HG03108 (cell line): Measurements from ENCODE around the gene ELL2.
"Not testable (repeated sequence)": the region's sequence is repeated elsewhere in the genome, so short reads cannot be mapped to it uniquely, and the experiment has no call there.

ENCODE experiments used
- ATAC-seq: cut with Tn5 transposase; IDR thresholded peaks from one replicate; pipeline ENCODE4 v1.9.1; 2021; ENCODE audit warnings: moderate library complexity; ENCODE audit not compliant: unreplicated experiment

Gene ELL2

DNA sequence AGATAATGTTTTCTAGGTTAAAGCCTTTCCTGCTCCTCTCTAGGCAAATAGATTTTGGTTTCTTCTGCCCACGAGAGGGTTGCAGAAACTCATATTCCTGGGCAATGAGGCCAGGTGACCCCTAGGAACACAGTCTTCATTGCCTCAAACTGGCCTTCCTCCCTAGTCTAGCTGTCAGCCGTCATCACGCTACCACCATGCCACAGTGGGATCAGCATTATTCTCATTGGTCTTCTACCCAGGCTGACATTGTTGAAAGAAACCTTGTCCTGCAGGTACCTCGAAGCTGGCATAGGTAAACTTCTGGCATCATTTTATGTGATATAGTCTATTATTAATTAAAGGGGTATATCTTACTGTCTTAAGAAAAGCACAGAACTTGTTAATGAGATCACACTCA lies 51.1 kb downstream of the ELL2 start:
- ATAC-seq, result no peak

DNA sequence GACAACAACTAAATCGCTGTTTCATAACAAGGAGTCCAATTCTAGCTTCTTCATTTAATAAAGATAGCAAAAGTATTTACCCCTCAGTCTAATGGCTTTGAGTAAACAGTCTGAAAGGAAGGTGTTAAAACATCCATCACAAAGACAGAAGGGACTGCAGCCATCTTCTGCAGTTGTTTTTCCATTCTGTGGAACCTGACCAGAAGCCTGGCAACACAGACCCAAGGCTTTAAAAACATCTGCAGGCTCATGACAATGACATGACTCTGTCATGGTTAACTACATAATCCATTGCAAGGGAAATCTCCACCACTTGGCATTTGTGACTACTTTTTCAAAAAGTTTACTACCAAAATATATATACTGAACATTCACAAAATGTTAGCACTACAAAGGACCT lies 51.9 kb downstream of the ELL2 start:
- ATAC-seq, result no peak

DNA sequence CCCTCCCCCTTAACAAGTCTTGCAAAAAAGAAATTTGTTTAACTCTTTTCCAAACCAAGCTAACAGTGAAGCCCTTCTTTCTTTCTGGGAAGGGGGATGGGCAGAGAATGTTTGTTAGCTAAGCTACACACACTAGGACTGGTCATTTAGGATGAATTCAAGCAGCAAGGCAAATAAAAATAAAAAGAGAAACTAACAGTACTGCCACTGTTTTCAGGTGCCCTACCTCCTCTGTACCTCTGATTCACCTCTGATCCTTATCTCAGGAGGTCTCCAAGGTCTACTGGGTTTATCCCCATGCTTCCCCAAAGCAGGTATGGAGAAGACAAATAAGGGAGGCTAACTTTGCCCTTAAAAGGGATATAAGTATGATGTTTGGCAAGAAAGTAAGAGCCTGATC lies 52.9 kb downstream of the ELL2 start:
- no peak for ATAC-seq

DNA sequence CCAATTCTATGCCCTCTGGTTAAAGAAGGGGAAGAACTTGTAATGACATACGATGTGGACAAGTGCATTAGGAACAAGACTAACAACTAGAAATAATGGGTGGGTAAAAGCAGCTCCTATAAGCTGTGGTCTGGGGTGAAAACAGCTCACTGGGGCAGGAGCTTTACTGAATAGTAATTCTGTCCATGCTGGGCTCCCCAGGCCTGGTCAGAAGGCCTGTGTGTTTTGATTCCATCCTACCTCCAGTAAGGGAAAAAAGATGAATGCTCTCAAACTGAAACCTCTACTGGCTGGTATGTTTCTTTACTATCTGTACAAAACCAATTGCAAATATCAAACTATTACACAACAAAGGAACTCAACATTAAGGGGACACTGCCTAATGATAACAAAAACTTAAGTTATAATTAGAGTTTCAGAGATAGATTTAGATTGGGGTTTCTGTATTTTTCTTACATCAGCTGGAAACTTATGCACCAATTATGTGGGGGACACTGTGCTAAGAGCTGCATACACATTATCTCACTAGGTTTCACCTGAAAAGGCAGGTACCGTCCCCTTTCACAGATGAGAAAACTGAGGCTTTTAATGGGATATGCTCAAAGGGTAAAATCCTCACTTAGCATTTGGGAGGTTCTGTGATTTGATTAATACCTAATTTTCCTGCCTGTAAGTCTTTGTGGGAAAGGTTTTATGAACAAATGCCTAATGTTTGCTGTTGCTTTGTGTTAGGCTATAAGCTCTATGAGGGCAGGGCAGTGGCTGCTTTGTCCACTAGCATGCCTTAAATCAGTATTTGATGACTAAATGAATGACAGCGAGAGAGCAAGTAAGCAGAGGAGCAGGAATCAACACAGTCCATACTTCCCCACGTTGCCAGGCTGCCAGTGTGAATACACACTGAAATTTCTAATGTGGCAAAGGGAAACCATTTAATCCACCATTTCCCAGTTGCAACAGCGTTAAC lies 53.6 kb downstream of the ELL2 start:
- no peak for ATAC-seq

DNA sequence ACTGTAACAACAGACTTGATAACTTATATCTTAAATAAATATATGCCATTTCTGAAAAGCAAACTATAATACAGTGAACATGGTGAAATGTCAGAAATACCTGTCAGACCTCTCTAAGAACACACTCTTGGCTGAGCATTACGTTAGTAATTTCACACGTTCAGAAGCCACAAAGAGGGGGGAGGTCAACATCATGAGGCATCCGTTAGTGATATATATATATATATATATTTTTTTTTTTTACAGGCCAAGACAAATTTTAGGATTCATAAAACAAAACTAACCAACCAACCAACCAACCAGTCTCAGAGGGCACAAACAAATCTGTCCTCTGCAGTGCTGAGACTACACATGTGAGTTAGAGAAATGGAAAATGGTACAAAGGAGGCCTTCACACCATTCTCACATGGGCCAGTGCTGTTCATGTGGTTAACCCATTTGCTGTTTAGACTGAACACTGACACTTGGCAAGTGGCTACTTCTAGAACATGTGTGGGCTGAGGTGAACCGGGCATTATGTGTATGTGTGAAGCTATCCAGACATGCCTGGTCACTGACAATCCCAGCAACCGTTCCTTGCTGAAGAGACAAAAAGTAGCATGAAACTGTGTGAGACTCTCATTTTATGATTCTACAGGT lies 54.5 kb downstream of the ELL2 start:
- ATAC-seq, result no peak

DNA sequence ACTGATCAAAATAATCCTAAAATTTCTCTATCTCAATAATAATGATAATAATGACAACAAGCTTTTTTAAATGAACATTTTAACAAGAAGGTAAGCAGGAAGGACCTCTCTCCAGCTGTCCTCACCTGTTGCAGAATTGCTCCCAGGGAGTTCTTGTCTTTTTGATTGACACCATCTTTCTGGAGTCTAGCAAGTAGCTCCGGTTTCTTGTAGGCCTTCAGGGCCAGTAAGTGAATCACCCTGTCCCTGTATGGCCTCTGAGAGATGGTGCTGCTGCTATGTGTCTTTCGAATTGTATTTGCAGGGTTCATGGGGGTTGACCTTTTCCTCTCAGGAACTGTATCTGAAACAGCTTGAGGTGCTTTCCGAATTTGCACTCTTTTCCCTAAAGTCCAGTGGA lies 55.3 kb downstream of the ELL2 start:
- ATAC-seq, result not testable (repeated sequence)

DNA sequence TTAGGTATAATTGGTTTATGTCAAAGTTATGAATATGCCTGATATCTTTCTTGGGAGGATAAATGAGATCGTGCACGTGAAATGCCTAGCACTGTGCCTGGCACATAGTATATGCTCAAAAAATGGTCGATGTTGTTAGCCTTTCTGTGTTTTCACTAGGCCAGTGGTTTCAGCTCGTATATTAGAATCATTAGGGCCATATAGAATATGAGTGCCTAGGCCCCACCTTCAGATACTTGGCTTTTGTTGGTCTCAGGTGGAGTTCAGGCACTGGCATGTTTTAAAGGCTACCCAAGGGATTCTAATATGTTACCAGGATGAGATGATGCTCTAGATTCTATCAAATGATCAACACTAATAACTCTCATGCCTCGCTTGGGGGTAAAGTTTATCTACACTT lies 56.8 kb downstream of the ELL2 start:
- no peak for ATAC-seq

DNA sequence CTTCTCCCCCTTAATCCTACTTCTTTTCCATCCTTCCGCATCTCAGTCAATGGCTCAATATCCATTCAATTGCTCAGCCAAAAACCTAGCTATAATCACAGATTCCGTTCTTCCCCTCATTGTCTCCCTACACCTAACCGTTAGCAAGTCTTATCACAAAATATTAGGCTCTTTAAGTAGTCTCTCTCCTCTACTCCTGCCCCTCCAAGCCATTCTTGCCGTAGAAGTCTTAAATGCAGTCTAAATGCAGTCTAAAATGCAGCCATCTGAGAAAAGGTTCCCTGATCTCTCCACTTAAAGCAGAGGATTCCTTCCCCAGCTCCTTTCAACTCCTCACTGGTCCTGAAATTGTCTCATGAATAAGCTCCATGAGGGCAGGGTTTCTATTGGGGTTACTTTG lies 57.8 kb downstream of the ELL2 start:
- ATAC-seq, result no peak

DNA sequence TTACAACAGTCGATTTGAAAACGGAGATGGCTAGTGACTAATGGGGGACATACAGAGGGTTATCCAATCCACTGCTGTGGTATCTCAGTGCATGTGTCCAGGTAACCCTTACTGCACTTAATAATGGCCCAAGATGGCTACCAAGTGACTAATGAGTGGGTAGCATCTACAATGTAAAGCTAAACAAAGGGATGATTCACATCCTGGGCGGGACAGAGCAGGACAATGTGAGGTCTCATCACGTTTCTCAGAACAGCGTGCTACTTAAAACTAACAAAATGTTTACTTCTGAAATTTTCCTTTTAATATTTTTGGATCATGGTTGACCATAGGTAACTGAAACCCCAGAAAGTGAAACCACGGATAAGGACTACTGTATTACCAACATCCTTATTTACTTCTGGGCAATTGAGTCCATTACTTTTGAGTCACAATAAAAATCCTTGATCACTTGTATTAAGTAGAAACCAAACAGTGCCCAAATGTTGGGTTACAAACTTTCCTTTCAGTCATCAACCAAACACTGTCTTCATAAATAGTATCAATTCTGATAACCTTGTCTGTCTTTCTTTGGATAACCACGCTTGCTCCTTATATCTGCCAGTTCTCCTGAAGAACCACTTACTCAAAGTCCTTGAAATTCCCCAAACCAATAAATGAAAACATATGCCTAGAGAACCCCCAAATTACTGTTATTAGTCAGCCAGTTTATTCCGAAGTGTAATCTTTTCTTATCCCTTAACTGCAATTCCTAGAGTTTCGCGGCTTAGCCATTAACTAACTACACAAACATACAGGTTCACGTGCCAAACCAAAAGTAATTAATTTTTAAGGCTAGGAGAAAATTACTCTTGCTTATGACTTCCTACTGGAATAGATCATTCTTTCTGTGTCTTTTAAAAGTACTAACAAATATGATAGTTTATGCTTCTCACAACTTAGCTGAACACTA lies 59.7 kb downstream of the ELL2 start:
- no peak for ATAC-seq

DNA sequence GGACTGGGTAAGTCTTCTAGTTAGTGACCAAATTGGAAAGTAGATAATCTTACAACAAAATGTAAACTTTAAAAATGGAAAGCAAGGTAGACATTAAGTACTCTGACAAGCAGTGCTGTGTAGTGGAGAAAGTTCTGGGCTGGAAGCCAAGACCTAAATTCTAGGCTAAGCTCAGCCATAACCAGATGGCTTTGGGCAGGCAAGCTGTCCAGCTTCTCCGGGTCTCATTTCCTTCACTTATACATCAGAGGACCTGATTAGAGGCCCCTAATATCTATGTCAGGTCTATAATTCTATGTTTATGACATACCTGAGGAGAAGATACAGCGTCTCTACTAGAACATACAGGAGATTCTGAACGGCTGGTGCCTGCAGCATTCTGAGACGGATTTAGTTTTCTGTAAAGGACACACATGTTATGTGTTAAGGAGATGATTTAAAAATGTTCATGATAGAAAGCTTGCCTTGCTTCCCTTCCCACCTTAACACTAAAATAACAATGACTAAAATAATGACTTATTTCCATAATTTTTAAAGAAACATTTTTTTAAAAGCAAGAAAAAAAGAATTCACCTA lies 61.2 kb downstream of the ELL2 start:
- ATAC-seq, result no peak

DNA sequence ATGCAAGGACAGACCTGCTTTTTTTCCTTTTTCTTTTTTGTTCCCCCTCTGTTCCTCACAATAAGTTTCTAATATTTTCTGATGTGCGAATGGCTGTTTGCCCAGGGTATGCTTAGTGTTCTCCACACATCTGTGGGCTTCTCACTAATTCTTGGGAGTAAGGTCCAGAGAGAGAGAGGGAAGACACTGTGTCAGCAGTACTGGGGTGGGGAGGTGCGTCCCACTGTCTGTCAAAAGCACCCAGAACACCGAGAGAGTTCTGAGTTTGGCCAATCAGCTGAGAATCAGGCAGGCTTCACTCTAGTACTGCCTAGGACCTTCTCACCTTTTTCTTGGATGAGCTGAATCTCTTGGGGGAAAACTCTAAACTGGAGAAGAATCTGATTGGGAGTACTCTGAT lies 61.8 kb downstream of the ELL2 start:
- ATAC-seq, result no peak

DNA sequence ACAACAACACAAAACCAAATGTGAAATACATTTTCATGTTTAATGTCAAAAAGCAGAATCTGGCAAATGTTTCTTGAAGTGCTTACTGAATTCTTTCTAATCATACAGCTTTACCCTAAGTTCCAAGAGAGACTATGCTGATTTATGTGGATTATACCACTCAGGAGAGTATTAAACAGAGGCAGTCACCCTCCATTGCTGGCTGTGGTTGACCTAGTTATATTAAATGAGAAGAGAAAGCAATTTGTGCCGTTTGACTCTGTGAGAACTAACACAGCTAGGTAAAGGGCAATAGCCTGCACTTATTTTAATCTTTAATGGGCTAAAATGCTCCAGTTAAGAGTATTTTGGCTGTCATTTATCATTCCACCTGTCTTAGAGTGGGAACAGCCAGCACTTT lies 62.6 kb downstream of the ELL2 start:
- no peak for ATAC-seq

DNA sequence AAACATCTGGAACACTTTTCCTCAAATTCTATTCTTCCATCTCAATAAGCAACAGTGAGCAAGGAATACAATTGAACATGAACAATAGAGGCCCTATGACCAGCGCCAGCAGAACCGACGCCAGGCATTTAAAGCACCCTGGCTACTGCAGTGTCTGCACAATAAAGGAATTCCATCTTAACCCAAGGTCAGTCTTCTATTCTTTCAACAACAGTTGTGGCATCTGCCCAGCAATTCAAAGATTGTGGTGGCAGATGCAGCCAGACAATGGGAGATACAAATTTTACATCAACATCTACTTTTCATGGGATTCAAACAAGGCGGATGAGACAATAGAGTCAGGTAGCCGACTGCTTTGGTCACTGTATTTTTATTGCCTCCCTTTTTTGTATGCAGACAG lies 65.9 kb downstream of the ELL2 start:
- no peak for ATAC-seq

DNA sequence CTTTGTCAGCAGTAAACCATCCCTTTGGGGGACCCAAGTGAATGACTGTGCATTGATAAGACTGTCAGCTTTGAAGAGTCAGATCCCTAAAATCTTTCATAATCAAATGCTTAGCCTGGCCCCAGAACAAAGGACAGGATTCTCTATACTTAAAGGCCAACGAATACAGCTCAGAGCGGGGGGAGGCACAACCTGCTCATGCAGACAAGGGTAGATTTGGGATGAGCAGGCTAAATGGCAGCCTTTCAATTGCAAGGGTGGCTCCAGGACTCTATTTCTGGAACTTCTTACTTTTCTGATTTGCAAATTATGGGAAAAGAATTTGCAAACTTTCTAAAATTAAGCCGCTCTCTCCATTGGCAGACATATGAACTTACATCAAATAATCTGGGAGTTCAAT lies 66.4 kb downstream of the ELL2 start:
- no peak for ATAC-seq

DNA sequence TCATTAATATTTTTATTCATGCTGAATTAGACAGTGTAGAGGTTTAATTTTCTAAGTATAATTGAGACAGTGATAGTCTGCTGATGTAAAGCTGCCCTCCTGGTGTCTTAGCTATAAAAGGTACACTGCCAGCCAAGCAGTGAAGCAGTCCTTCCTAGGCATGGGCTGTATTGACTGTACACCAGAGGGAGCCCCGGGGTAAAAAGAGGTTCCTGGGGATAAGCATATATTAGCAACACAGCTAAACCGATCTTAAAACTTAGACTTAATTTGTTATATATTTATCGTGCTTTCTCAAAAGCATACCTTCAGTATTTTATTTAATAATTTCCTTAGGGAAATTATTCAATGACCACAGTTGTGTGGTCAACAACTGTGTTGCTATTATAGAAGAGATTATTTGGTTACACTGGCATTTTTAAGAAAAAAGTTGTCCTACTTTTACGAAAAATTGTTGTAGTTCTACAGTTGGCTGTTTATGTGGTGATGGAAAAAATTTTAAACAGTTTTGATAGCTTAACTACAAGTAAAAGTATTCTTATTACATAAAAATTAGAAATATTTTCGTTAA lies 68.8 kb downstream of the ELL2 start:
- peak; percentile 63 for ATAC-seq

DNA sequence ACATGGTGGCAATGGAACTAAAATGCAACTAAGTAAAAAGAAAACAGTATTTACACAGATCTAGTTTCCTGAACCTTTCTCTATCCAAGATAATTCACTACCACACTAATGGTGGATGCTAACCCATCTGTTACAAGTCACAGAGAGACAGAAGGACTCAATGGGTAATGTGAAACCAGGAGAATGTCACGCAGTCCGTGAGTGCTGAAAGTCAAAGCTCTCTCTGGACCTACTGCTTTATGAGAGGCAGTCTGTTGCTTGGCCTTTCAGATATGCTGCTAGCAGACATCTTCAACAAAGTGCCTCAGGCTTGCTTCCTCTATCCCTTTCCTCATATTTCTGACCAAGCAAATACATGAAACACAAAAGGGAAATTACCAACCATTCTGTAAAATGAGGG lies 70.2 kb downstream of the ELL2 start:
- ATAC-seq, result no peak

DNA sequence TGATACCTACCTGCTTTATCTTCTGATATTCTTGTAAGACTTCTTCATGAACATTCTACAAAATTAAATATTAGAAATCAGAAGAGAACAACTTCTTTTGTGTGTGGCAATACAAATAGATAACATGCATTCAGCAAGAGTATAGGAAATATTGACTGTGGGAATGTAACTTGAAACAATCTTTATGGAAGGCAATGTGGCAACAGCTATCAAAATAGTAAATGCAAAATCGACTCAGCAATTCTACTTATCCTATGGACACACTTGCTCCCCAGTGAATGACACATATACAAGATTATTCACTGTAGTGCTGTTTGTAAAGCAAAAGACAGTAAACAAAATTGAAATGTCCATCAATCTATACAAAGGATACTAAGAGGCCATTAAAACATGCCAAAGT lies 72.6 kb downstream of the ELL2 start:
- no peak for ATAC-seq

DNA sequence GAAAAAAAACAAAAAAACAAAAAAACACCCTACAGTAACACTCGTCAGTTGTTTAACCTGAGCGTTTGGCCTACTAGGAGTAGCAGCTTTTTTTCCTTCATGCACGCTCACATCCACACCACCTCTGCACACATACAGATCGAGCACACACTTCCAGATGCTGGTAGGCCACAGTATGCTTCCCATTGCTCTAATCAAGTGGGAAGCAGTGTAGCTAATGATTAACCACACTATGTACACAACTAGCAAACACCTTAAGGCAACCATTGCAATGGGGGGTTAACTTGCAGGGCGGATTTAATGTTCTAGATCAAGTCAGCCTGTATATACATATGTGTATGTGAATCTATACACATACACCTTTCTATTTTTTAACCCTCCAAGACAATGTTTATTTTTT lies 73.7 kb downstream of the ELL2 start:
- no peak for ATAC-seq

DNA sequence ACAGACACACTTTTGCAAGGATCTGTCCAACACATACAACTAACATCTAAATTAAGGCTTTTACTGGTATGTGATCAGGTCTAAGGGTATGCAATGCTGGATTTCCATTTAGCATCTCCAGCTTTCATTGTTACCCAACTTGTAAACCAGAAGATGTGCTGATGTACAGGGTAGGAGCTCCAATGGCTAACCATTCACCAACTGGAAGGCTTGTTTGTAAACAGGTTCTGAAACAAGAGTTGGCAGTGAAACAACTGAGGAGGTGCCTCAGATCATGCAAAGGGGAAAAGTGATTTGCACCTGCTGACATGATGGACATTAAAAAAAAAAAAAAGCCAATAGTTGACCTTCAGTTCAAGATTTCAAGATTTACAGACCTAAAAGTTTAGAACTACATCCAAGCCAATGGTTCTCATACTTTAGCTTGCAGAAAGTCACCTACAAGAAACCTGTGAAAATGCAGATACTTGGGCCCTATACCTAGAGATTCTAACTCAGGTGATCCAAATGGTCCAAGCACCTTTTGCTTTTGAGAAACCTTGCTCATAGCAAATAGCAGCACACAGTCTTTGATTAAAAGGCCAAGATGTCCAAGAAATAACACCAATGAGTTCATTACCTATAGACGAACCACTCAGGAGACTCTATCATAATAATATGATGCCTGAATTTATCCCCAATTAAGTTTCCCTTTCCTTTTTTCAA lies 75.2 kb downstream of the ELL2 start:
- ATAC-seq, result no peak

DNA sequence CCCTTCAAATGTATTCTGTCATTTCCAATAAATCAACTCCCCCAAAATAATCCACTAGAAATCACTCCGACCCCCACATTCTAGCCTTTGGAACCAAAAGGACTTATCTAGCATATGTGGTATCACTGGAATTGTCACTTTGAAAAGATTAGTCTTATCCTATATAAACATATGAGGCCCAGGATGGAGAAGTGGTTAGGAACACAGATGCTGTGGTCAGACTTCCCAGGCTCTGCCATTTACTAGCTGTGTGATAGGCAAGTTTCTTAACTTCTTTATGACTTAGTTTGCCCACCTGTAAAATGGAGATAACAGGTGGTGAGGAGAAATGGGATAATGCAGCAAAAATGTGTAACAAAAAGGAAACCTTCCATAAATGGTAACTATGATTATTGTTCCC lies 77.1 kb downstream of the ELL2 start:
- no peak for ATAC-seq
